Coronary artery (tissue), 2 donors: Measurements from ENCODE around the gene NFATC4.

Experiments
- DNase-seq: peaks from one replicate; pipeline ENCODE4 v3.0.0-alpha.2; 2017; ENCODE audit warnings: low spot score
- H3K27ac ChIP-seq, 2 donors: fragments of 200-600 bp; sonication (generic); one replicate each; pipeline ENCODE4 v1.5.1; 2016 to 2019
- H3K4me3 ChIP-seq: fragments of 200-600 bp; sonication (generic); 2 replicates; pipeline ENCODE4 v1.5.1; 2016; ENCODE audit warnings: mild to moderate bottlenecking, moderate library complexity
- CTCF ChIP-seq: fragments of 200-600 bp; sonication (generic); IDR thresholded peaks from one replicate; pipeline ENCODE4 v1.5.1; 2019; ENCODE audit warnings: antibody characterized with exemption

Gene NFATC4

DNA sequence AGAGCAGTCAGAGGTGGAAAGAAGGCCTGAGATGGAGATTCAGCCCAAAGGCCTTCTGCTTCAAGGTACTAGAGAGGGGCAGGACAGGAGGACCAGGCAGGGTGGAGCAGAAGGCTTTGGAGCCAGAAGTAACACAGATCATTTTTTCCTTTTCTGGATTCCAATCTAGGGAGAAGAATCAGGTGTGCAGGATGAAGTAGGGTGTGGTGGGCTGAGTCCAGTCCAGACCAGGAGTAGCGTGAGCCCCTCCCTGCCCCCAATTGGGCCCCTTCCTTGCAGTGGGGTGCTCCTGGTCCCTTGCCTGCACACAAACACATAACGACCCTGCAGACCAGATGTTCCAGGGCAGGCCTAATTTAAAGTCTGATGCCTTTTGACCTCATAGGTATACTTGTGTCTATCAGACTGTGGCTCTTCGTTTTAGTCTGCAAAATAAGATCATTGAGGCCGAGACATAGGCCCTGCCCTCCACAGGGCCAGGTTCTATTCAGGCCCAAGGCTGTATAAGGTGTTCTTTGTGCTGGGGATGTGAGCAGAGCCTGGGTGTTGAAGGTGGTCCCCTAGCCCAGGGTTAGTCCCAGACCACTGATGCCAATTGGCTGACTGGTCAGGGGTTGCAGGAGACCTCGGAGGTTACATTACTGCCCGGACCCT is 29.8 kb downstream of the NFATC4 start:
- Histone ChIP-seq H3K4me3 (peak overlapping the region; percentile 82), H3K27ac (peak overlapping the region; percentile 54 to 78)
- no peak for DNase-seq
- no peak for TF ChIP-seq CTCF

DNA sequence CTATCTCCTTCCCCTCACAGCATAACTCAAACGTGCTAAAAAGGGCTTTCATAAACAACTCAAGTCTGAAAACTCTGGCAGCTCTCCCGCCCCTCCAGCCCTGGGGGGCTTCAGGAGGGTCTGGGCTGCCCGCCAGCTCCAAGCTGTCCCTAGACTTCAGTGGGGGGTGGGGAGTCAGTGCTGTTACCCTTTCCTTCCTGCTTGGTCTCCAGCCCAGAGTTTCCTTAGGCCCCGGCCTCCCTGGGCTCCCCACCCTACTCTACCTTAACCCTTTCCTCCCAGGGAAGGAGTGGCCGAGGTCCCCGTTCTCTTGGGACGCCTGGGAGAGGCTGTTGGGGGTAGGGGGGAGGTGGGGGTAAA is 30.3 kb downstream of the NFATC4 start:
- TF ChIP-seq CTCF = no peak

GRCh38 chr14:24398653-24399446 is 30.9 kb downstream of the NFATC4 start, which contains the start of gene NYNRIN:
Gene NYNRIN, plus strand, starts transcription at chr14:24399003. Its CDS starts 244 bp downstream, at chr14:24399247.
- Histone ChIP-seq H3K4me3 (peak within 1 kb of the TSS; percentile 82), H3K27ac (peak within 1 kb of the TSS; percentile 54 to 78)
- TF ChIP-seq CTCF = no peak
- DNase-seq = no peak

More for the DNA sequence above, 30.3 kb downstream of the NFATC4 start:
- Histone ChIP-seq H3K27ac (peak overlapping the region; percentile 54 to 78), H3K4me3 (peak overlapping the region; percentile 82)
- no peak for DNase-seq

DNA sequence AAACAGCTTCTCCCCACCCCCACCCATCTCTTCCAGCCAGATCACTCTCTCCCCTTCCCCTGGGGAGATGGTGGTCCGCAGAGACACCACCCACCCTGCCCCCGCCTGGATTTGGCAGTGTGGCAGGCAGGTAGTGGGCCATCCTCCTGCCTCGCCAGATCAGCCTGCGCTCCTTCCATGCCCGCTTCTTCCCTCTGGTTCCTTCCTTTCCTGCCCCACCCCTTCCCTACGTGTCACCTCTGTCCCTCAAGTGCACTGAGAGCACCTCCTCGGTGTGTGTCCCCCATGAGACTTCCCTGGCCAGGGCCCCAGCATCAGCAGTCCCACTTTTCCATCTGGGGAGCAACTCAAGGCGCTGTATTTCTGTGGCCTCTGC is 31.5 kb downstream of the NFATC4 start:
- DNase-seq = no peak
- H3K27ac ChIP-seq = peak overlapping the region; percentile 54 to 78
- no peak for TF ChIP-seq CTCF

GRCh38 chr14:24399999-24400718 is 32.2 kb downstream of the NFATC4 start:
- DNase-seq = no peak
- H3K27ac ChIP-seq = peak overlapping the region in 1 of 2 donors; percentile 78
- peak overlapping the region; percentile 82 for H3K4me3 ChIP-seq
- TF ChIP-seq CTCF = no peak

More for the DNA sequence above, 31.5 kb downstream of the NFATC4 start:
- peak overlapping the region; percentile 82 for H3K4me3 ChIP-seq

GRCh38 chr14:24401810-24402702 is 34.1 kb downstream of the NFATC4 start:
- peak overlapping the region in 1 of 2 donors; percentile 51 for H3K27ac ChIP-seq
- TF ChIP-seq CTCF = no peak
- H3K4me3 ChIP-seq = no peak overlapping the region
- no peak for DNase-seq
